Ishikawa (cell line): ENCODE measurements around the gene UPF2.

Experiments
- CEBPB ChIP-seq: IDR thresholded peaks from 2 replicates; pipeline ENCODE4 v1.6.1; 2012
- CREB1 ChIP-seq: IDR thresholded peaks from 2 replicates; pipeline ENCODE4 v1.6.1; 2012; ENCODE audit warnings: low read depth
- EGR1 ChIP-seq: IDR thresholded peaks from 2 replicates; pipeline ENCODE4 v1.6.1; 2012
- EP300 ChIP-seq: IDR thresholded peaks from 2 replicates; pipeline ENCODE4 v1.6.1; 2012; ENCODE audit warnings: borderline replicate concordance
- FOXM1 ChIP-seq: IDR thresholded peaks from 2 replicates; pipeline ENCODE4 v1.6.1; 2012; ENCODE audit warnings: low read depth, borderline replicate concordance
- MAX ChIP-seq: IDR thresholded peaks from 2 replicates; pipeline ENCODE4 v1.6.1; 2012
- NFIC ChIP-seq: IDR thresholded peaks from 2 replicates; pipeline ENCODE4 v1.6.1; 2012
- RAD21 ChIP-seq: IDR thresholded peaks from 2 replicates; pipeline ENCODE4 v1.6.1; 2012; ENCODE audit warnings: low read depth
- REST ChIP-seq: IDR thresholded peaks from 2 replicates; pipeline ENCODE4 v1.6.1; 2012; ENCODE audit warnings: low read depth, mild to moderate bottlenecking
- TAF1 ChIP-seq: IDR thresholded peaks from 2 replicates; pipeline ENCODE4 v1.6.1; 2012; ENCODE audit warnings: low read depth, mild to moderate bottlenecking
- TCF12 ChIP-seq: IDR thresholded peaks from 2 replicates; pipeline ENCODE4 v1.6.1; 2012; ENCODE audit warnings: low read depth
- TEAD4 ChIP-seq: IDR thresholded peaks from 2 replicates; pipeline ENCODE4 v1.6.1; 2012
- YY1 ChIP-seq: IDR thresholded peaks from 2 replicates; pipeline ENCODE4 v1.6.1; 2012; ENCODE audit warnings: low read depth
- ZBTB7A ChIP-seq: IDR thresholded peaks from 2 replicates; pipeline ENCODE4 v1.6.1; 2012; ENCODE audit warnings: low read depth
- TF ChIP-seq, protein P1 (sequence below): IDR thresholded peaks from 2 replicates; pipeline ENCODE4 v1.6.1; 2012

UPF2 gene

DNA sequence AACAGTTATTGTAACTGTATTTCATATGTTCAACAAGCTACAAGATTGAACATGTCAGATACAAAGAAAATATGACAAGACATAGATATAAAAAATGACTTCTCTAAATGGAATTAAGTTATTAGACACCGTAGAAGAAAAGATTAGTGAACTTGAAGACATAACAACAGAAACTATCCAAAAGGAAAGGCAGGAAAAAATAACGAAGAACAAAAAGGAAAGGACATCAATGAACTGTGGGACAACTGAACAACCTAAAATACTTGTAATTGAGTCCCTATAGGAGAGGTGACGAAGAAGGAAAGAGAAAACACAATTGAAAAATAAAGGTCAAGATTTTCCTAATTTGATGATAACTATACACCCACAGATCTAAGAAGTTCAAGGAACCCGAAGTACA is 32.3 kb downstream of the UPF2 start:
- TF ChIP-seq MAX (no peak), REST (no peak), YY1 (no peak), TAF1 (no peak), FOXM1 (no peak)

- TF ChIP-seq FOXM1 (no peak), YY1 (no peak), REST (no peak), TCF12 (no peak), TAF1 (no peak), EP300 (no peak), RAD21 (no peak), CEBPB (no peak), EGR1 (no peak), MAX (no peak), CREB1 (no peak), TEAD4 (no peak), NFIC (no peak), ZBTB7A (no peak)
- TF ChIP-seq, protein P1, sequence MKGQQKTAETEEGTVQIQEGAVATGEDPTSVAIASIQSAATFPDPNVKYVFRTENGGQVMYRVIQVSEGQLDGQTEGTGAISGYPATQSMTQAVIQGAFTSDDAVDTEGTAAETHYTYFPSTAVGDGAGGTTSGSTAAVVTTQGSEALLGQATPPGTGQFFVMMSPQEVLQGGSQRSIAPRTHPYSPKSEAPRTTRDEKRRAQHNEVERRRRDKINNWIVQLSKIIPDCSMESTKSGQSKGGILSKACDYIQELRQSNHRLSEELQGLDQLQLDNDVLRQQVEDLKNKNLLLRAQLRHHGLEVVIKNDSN = no peak
Measured at GRCh38 chr10:12006671-12007070, 35.9 kb downstream of the UPF2 start.

GRCh38 chr10:11993834-11994468 is 48.7 kb downstream of the UPF2 start:
- TF ChIP-seq MAX (no peak), RAD21 (no peak), FOXM1 (no peak), EGR1 (no peak), TAF1 (no peak), EP300 (no peak), CEBPB (no peak), TEAD4 (no peak), ZBTB7A (no peak), REST (no peak), TCF12 (no peak), NFIC (no peak), CREB1 (no peak), YY1 (no peak)
- TF ChIP-seq, protein P1 = no peak

- TF ChIP-seq EP300 (no peak), RAD21 (no peak)
Measured at GRCh38 chr10:11988924-11989323, 53.7 kb downstream of the UPF2 start.

GRCh38 chr10:11986593-11987216 is 55.9 kb downstream of the UPF2 start:
- TF ChIP-seq ZBTB7A = no peak
- peak; percentile 92 for TF ChIP-seq RAD21
